Measurements from ENCODE around the gene ORAI3. TPM values are rescaled to one million over a fixed set of nuclear protein-coding genes. Genes with fewer than 3 reads are reported as not detected.

ORAI3 gene
- total and polyA plus RNA-seq, 2 of the 13 experiments (the other 11 are each of a cell fraction or from before 2014, with no cell fraction given): 11.4 to 32.0 TPM

DNA sequence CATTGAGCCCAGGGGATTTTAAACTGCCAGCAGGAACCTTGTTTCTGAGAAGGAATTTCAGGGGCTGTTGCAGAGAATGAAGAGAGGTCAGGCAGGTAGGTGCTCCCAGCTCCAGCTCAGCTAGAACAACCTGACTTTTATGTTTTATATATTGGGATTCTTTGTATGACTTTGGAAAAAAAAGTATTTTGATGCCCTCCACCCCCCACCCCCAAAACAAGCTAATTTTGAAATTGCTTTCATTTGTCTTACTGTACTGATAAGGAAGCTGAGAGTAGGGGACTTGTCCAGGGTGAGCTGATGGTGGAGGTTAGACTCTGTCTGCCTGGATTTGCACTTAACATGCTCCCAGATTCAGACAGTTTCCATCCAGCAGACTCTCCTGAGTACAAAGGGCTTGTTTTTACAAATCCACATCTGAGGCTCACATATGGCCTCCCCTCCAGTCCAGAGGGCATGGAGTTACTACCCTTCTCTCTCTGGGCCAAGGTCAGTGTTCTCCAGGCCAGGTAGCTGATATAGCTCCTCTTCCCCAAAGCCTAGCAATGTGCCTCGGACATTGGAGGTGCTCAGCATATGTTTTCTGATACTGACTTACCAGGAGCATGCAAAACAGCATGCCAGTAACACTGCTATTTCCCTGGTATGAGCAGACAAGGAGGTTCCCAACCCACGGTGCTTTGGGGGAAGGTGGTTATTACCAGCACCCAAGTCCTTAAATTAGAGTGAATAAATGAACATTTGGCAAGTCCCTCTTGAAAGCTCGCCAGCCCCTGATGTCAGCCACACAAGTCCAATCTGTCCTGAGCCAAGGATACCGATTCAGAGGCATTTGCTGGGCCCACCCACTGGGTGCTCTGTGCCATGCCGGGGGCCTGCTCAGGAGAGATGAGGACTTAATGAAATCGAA, 50.2 kb downstream of the ORAI3 start (continued):
- TF ChIP-seq ZNF614 (CRISPR knock-in tag; IDR thresholded peaks at IDR 0.05; ENCODE audit: borderline replicate concordance): peak; percentile 34; the same call in 1 of the 2 replicates
- 0 out of 2 replicates have a peak, but pooled peaks have one; percentile 56 for TF ChIP-seq ARNT2 (CRISPR knock-in tag; IDR thresholded peaks at IDR 0.05; ENCODE audit: low read depth)
- peak; percentile 93; the same call in 1 of the 2 replicates for TF ChIP-seq RORA (CRISPR knock-in tag; IDR thresholded peaks at IDR 0.05)
- TF ChIP-seq ARNT (IDR thresholded peaks at IDR 0.05): no peak
- TF ChIP-seq, protein P1, sequence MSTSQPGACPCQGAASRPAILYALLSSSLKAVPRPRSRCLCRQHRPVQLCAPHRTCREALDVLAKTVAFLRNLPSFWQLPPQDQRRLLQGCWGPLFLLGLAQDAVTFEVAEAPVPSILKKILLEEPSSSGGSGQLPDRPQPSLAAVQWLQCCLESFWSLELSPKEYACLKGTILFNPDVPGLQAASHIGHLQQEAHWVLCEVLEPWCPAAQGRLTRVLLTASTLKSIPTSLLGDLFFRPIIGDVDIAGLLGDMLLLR (CRISPR knock-in tag; IDR thresholded peaks at IDR 0.05): 0 out of 2 replicates have a peak, but pooled peaks have one; percentile 31
- no peak; the same call in 1 of the 2 replicates for TF ChIP-seq FOSL2 (CRISPR knock-in tag; IDR thresholded peaks at IDR 0.05)
- TF ChIP-seq, protein P2, sequence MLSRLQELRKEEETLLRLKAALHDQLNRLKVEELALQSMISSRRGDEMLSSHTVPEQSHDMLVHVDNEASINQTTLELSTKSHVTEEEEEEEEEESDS (CRISPR knock-in tag; IDR thresholded peaks at IDR 0.05; ENCODE audit: borderline replicate concordance): no peak
- 0 out of 2 replicates have a peak, but pooled peaks have one; percentile 19 for TF ChIP-seq FOXK1 (CRISPR knock-in tag; IDR thresholded peaks at IDR 0.05; ENCODE audit: borderline replicate concordance, low read depth)
- TF ChIP-seq GATAD2A (CRISPR knock-in tag; IDR thresholded peaks at IDR 0.05): peak; percentile 81
- TF ChIP-seq, protein P3, sequence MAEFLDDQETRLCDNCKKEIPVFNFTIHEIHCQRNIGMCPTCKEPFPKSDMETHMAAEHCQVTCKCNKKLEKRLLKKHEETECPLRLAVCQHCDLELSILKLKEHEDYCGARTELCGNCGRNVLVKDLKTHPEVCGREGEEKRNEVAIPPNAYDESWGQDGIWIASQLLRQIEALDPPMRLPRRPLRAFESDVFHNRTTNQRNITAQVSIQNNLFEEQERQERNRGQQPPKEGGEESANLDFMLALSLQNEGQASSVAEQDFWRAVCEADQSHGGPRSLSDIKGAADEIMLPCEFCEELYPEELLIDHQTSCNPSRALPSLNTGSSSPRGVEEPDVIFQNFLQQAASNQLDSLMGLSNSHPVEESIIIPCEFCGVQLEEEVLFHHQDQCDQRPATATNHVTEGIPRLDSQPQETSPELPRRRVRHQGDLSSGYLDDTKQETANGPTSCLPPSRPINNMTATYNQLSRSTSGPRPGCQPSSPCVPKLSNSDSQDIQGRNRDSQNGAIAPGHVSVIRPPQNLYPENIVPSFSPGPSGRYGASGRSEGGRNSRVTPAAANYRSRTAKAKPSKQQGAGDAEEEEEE (CRISPR knock-in tag; IDR thresholded peaks at IDR 0.05; ENCODE audit: borderline replicate concordance): no peak
- peak; percentile 63 for TF ChIP-seq FOXA3 (CRISPR knock-in tag; IDR thresholded peaks at IDR 0.05)
- TF ChIP-seq ZNF766 (CRISPR knock-in tag; IDR thresholded peaks at IDR 0.05; ENCODE audit: borderline replicate concordance): no peak
- peak; percentile 82 for TF ChIP-seq SALL1 (CRISPR knock-in tag; IDR thresholded peaks at IDR 0.05)
- TF ChIP-seq, protein P4, sequence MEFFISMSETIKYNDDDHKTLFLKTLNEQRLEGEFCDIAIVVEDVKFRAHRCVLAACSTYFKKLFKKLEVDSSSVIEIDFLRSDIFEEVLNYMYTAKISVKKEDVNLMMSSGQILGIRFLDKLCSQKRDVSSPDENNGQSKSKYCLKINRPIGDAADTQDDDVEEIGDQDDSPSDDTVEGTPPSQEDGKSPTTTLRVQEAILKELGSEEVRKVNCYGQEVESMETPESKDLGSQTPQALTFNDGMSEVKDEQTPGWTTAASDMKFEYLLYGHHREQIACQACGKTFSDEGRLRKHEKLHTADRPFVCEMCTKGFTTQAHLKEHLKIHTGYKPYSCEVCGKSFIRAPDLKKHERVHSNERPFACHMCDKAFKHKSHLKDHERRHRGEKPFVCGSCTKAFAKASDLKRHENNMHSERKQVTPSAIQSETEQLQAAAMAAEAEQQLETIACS (CRISPR knock-in tag; IDR thresholded peaks at IDR 0.05): no peak
- TF ChIP-seq ZNF256 (CRISPR knock-in tag; conservative IDR thresholded peaks at IDR 0.05): no peak
- peak; percentile 84 for TF ChIP-seq SKI (IDR thresholded peaks at IDR 0.05; ENCODE audit: partially characterized antibody)
- peak; percentile 61 for TF ChIP-seq TBL1XR1 (IDR thresholded peaks at IDR 0.05; ENCODE audit: borderline replicate concordance, low read length, partially characterized antibody)
- TF ChIP-seq ZNF44 (CRISPR knock-in tag; IDR thresholded peaks at IDR 0.05): peak; percentile 80; the same call in 1 of the 2 replicates
- peak; percentile 68; the same call in 1 of the 2 replicates for TF ChIP-seq ZNF619 (CRISPR knock-in tag; IDR thresholded peaks at IDR 0.05)
- TF ChIP-seq ETV5 (CRISPR knock-in tag; IDR thresholded peaks at IDR 0.05; ENCODE audit: borderline replicate concordance): peak; percentile 41; the same call in 1 of the 2 replicates
- peak; percentile 74 for TF ChIP-seq ZFX (CRISPR knock-in tag; IDR thresholded peaks at IDR 0.05; ENCODE audit: low read depth)
- peak; percentile 54; the same call in 1 of the 2 replicates for TF ChIP-seq ZSCAN21 (CRISPR knock-in tag; IDR thresholded peaks at IDR 0.05; ENCODE audit: borderline replicate concordance)
- TF ChIP-seq ZNF205 (CRISPR knock-in tag; IDR thresholded peaks at IDR 0.05): no peak; the same call in 1 of the 2 replicates
- TF ChIP-seq DMAP1 (CRISPR knock-in tag; IDR thresholded peaks at IDR 0.05): peak; percentile 60; the same call in 1 of the 2 replicates
- no peak for TF ChIP-seq ATRX (CRISPR knock-in tag; IDR thresholded peaks at IDR 0.05; ENCODE audit: borderline replicate concordance)
- no peak for TF ChIP-seq ZSCAN30 (CRISPR knock-in tag; IDR thresholded peaks at IDR 0.05)
